ENCODE results near the gene CLPTM1.
A peak's percentile ranks its signal among the peaks of the same experiment; 100 is the strongest.
"Not testable (repeated sequence)": the region's sequence is repeated elsewhere in the genome, so short reads cannot be mapped to it uniquely, and the experiment has no call there.

Gene CLPTM1

DNA sequence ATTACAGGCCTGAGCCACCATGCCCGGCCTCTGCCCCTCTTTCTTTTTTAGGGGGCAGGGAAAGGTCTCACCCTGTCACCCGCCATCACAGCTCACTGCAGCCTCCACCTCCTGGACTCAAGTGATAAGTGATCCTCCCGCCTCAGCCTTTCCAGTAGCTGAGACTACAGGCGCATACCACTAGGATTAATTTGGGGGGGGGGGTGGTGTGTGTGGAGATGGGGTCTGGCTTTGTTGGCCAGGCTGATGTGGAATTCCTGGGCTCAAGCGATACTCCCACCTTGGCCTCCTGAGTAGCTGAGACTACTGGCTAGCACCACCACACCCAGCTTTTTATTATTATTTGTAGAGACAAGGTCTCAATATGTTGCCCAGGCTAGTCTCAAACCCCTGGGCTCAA, 45.4 kb upstream of the CLPTM1 start:
- CTCF ChIA-PET, result no interaction called here
- POLR2A ChIA-PET, result interaction anchor here (1.0 to 2.9 kb wide), 3 partner anchors 40 to 48 kb away, joined by 3 to 17 read pairs (median 3); partner anchors contain the start of gene CLPTM1
- TF ChIP-seq CTBP1 (IDR thresholded peaks at IDR 0.05; ENCODE audit: borderline replicate concordance) (no peak), ZNF384 (IDR thresholded peaks at IDR 0.05) (no peak), SUZ12 (IDR thresholded peaks at IDR 0.05) (no peak), TARDBP (IDR thresholded peaks at IDR 0.05) (no peak), ARNT (IDR thresholded peaks at IDR 0.05) (no peak), L3MBTL2 (conservative IDR thresholded peaks at IDR 0.05) (no peak), HDGF (IDR thresholded peaks at IDR 0.05; ENCODE audit: borderline replicate concordance) (no peak), FOXA1 (IDR thresholded peaks at IDR 0.05) (no peak), FOXK2 (IDR thresholded peaks at IDR 0.05) (no peak), FOXM1 (IDR thresholded peaks at IDR 0.05; ENCODE audit: borderline replicate concordance) (no peak), BHLHE40 (IDR thresholded peaks at IDR 0.05; ENCODE audit: borderline replicate concordance) (no peak), NFRKB (IDR thresholded peaks at IDR 0.05) (no peak), SP1 (IDR thresholded peaks at IDR 0.05) (no peak), ELF4 (IDR thresholded peaks at IDR 0.05) (no peak), LEF1 (IDR thresholded peaks at IDR 0.05; ENCODE audit: borderline replicate concordance) (no peak)
- TF ChIP-seq, protein P1, sequence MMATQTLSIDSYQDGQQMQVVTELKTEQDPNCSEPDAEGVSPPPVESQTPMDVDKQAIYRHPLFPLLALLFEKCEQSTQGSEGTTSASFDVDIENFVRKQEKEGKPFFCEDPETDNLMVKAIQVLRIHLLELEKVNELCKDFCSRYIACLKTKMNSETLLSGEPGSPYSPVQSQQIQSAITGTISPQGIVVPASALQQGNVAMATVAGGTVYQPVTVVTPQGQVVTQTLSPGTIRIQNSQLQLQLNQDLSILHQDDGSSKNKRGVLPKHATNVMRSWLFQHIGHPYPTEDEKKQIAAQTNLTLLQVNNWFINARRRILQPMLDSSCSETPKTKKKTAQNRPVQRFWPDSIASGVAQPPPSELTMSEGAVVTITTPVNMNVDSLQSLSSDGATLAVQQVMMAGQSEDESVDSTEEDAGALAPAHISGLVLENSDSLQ (IDR thresholded peaks at IDR 0.05), result no peak
- DNase-seq (ENCODE audit: extremely low spot score), result no peak

GRCh38 chr19:44911896-44912295, 43.3 kb upstream of the CLPTM1 start:
- DNase-seq (ENCODE audit: extremely low spot score); CTCF ChIA-PET: not testable (repeated sequence)
- POLR2A ChIA-PET, result interaction anchor here (1.0 to 2.9 kb wide), 3 partner anchors 11 to 43 kb away, joined by 3 to 17 read pairs (median 4); partner anchors contain the start of genes APOC2 and CLPTM1

- CTCF ChIA-PET, result interaction anchor here (0.9 kb wide), 1 partner anchor 116 kb away, joined by 3 read pairs; no protein-coding TSS in a partner anchor
- no peak for TF ChIP-seq ZNF384 (IDR thresholded peaks at IDR 0.05)
- no peak for DNase-seq (ENCODE audit: extremely low spot score)
- POLR2A ChIA-PET, result interaction anchor here (0.7 kb wide), 1 partner anchor 42 kb away, joined by 3 read pairs; the partner anchor contains the start of gene CLPTM1
Observed at GRCh38 chr19:44912854-44913253, 42.3 kb upstream of the CLPTM1 start.

DNA sequence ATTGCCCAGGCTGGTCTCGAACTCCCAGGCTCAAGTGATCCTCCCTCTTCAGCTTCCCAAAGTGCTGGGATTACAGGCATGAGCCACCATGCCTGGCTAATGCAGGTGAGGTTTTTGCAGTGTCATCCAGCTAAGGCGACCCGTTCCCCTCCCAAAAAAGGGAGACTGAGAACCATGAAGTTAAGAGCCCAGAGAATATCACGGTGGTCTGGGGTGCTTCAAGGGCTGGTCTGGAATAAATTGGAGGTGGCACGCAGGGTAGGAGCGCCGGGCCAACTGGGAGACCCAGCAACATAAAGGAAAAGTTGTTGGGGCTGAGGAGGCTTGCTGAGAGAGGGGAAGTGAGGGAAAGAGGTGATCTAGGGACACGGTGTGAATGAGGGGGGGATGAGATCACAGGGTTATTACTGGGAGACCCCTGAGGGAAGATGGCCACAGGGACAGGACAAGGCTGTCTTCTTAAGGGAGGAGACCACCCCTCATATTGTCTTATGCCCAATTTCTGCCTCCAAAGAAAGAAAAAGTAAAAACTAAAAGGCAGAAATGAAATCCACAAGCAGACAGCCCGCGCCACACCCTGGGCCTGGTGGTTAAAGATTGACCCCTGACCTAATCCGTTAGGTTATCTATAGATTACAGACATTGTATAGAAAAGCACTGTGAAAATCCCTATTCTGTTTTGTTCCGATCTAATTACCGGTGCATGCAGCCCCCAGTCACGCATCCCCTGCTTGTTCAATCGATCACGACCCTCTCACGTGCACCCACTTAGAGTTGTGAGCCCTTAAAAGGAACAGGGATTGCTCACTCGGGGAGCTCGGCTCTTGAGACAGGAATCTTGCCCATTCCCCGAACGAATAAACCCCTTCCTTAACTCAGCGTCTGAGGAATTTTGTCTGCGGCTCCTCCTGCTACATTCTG, 41.4 kb upstream of the CLPTM1 start:
- CTCF ChIA-PET, result interaction anchor here (0.9 kb wide), 1 partner anchor 117 kb away, joined by 3 read pairs; no protein-coding TSS in a partner anchor
- POLR2A ChIA-PET, result interaction anchor here (0.7 to 1.5 kb wide), 3 partner anchors 8 to 41 kb away, joined by 3 to 4 read pairs (median 3); partner anchors contain the start of genes APOE and CLPTM1

DNA sequence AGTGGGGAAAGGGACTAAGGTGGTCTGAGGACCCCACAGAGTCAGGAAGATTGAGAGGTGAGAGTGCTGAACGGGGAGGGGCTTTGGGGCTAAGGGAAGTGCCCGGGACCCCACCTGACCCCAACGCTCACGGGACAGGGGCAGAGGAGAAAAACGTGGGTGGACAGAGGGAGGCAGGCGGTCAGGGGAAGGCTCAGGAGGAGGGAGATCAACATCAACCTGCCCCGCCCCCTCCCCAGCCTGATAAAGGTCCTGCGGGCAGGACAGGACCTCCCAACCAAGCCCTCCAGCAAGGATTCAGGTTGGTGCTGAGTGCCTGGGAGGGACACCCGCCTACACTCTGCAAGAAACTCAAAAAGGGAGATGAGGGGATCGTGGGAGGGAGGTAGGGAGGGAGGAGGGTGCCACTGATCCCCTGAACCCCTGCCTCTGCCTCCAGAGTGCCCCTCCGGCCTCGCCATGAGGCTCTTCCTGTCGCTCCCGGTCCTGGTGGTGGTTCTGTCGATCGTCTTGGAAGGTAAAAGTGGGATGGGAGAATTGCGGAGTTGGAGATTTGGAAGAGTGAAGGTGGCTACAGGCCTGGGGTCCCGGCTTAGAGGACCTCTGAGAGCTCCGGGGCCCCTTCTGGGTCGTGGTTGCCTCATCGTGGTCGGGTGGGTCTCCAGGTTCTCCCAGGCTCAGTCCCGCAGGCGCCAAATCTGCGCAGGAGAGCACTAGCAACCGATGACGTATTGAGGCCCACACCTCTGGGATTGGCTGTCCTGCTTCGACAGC, 40.6 kb upstream of the CLPTM1 start, which contains the start of gene APOC1:
Gene APOC1, plus strand, starts transcription at position 176 of the 774 bp plus-strand sequence. Its CDS starts 284 bp downstream, at position 460.
- peak; percentile 61 for TF ChIP-seq L3MBTL2 (conservative IDR thresholded peaks at IDR 0.05)
- peak; percentile 95 for DNase-seq (ENCODE audit: extremely low spot score)
- CTCF ChIA-PET, result interaction anchor here (0.8 kb wide), 2 partner anchors 21 to 131 kb away, joined by 3 read pairs; no protein-coding TSS in a partner anchor
- POLR2A ChIA-PET, result interaction anchor here (0.6 to 1.5 kb wide), 7 partner anchors 9 to 238 kb away, joined by 3 to 7 read pairs (median 4); partner anchors contain the start of genes APOE and CLPTM1

More for the DNA sequence above, 41.4 kb upstream of the CLPTM1 start:
- not testable (repeated sequence) for DNase-seq (ENCODE audit: extremely low spot score)

- no peak for DNase-seq (ENCODE audit: extremely low spot score)
- TF ChIP-seq BHLHE40 (IDR thresholded peaks at IDR 0.05; ENCODE audit: borderline replicate concordance) (no peak), FOXA1 (IDR thresholded peaks at IDR 0.05) (no peak), FOXK2 (IDR thresholded peaks at IDR 0.05) (no peak), SUZ12 (IDR thresholded peaks at IDR 0.05) (no peak), ZNF384 (IDR thresholded peaks at IDR 0.05) (no peak)
- TF ChIP-seq, protein P1 (IDR thresholded peaks at IDR 0.05), result no peak
- ChIA-PET CTCF (no interaction called here), POLR2A (no interaction called here)
Observed at GRCh38 chr19:44924243-44924725, 30.9 kb upstream of the CLPTM1 start.
